Renal pelvis (tissue), 4 donors: ENCODE data around the gene VRK1. TPM values are rescaled to one million over a fixed set of nuclear protein-coding genes. Genes with fewer than 3 reads are reported as not detected.
"Not testable (repeated sequence)": the region's sequence is repeated elsewhere in the genome, so short reads cannot be mapped to it uniquely, and the experiment has no call there.

Experiments
- DNase-seq: peaks from one replicate; pipeline ENCODE4 v3.0.0-alpha.2; 2013
- polyA plus RNA-seq, 3 donors: library from polyadenylated mRNA; unstranded; fragments of 120-200 nt; gene quantifications; one replicate each; pipeline ENCODE4 v1.2.1, GENCODE V29; 2013; ENCODE audit not compliant: insufficient read length in 3 of 3

Gene VRK1
- polyA plus RNA-seq, 3 donors: 22.3 to 25.7 (median 25.0) TPM

GRCh38 chr14:96863986-96864330, 66.8 kb downstream of the VRK1 start:
- no peak for DNase-seq

- DNase-seq: no peak
Observed at GRCh38 chr14:96867634-96868033, 70.5 kb downstream of the VRK1 start.

- no peak for DNase-seq
Observed at GRCh38 chr14:96874127-96874526, 76.9 kb downstream of the VRK1 start.

GRCh38 chr14:96876747-96877146, 79.6 kb downstream of the VRK1 start:
- DNase-seq: no peak

GRCh38 chr14:96881713-96882112, 84.5 kb downstream of the VRK1 start:
- no peak for DNase-seq

GRCh38 chr14:96883974-96884373, 86.8 kb downstream of the VRK1 start:
- DNase-seq: not testable (repeated sequence)

- DNase-seq: no peak
Observed at GRCh38 chr14:96888158-96888557, 91.0 kb downstream of the VRK1 start.

- no peak for DNase-seq
Observed at GRCh38 chr14:96888593-96888992, 91.4 kb downstream of the VRK1 start.

- DNase-seq: no peak
Observed at GRCh38 chr14:96889091-96889490, 91.9 kb downstream of the VRK1 start.

- DNase-seq: no peak
Observed at GRCh38 chr14:96893966-96894622, 96.9 kb downstream of the VRK1 start.

GRCh38 chr14:96894966-96895365, 97.8 kb downstream of the VRK1 start:
- no peak for DNase-seq

GRCh38 chr14:96895658-96896271, 98.6 kb downstream of the VRK1 start:
- DNase-seq: no peak

- no peak for DNase-seq
Observed at GRCh38 chr14:96897184-96897583, 100.0 kb downstream of the VRK1 start.

- DNase-seq: no peak
Observed at GRCh38 chr14:96901227-96901626, 104.0 kb downstream of the VRK1 start.

- DNase-seq: no peak
Observed at GRCh38 chr14:96902004-96902403, 104.8 kb downstream of the VRK1 start.

GRCh38 chr14:96903444-96904023, 106.4 kb downstream of the VRK1 start:
- DNase-seq: no peak

- DNase-seq: no peak
Observed at GRCh38 chr14:96904201-96904600, 107.0 kb downstream of the VRK1 start.

GRCh38 chr14:96905065-96905464, 107.9 kb downstream of the VRK1 start:
- DNase-seq: no peak

- DNase-seq: no peak
Observed at GRCh38 chr14:96905825-96906224, 108.6 kb downstream of the VRK1 start.

- DNase-seq: no peak
Observed at GRCh38 chr14:96906434-96906833, 109.3 kb downstream of the VRK1 start.

- no peak for DNase-seq
Observed at GRCh38 chr14:96909841-96910364, 112.7 kb downstream of the VRK1 start.

GRCh38 chr14:96911499-96912149, 114.4 kb downstream of the VRK1 start:
- no peak for DNase-seq

GRCh38 chr14:96914571-96915128, 117.5 kb downstream of the VRK1 start:
- DNase-seq: no peak
